Stimulated activated CD4-positive, alpha-beta T cell treated with anti-CD3 and anti-CD28 coated beads, Interleukin-1b, Interleukin-23, amount 100 ng/mL, for 4 hours (primary cell): ENCODE measurements around the gene WDCP.
"Not testable (repeated sequence)": the region's sequence is repeated elsewhere in the genome, so short reads cannot be mapped to it uniquely, and the experiment has no call there.

Source experiments
- DNase-seq, 2 donors: peaks; one replicate each; pipeline ENCODE4 v3.0.0-alpha.2; 2020; ENCODE audit warnings: low read depth in 2 of 2

The WDCP gene

GRCh38 chr2:24022324-24022974 lies 24.7 kb downstream of the WDCP start:
- no peak for DNase-seq

GRCh38 chr2:24021122-24021998 lies 25.8 kb downstream of the WDCP start:
- DNase-seq, result no peak

- DNase-seq, result no peak
Measured at GRCh38 chr2:24020244-24020643, 26.9 kb downstream of the WDCP start.

GRCh38 chr2:24019729-24020128 lies 27.5 kb downstream of the WDCP start:
- no peak for DNase-seq

- DNase-seq, result no peak
Measured at GRCh38 chr2:24018241-24018640, 28.9 kb downstream of the WDCP start.

GRCh38 chr2:24017711-24018110 lies 29.5 kb downstream of the WDCP start:
- DNase-seq, result no peak

GRCh38 chr2:24016853-24017703 lies 30.1 kb downstream of the WDCP start:
- DNase-seq, result no peak

- DNase-seq, result no peak
Measured at GRCh38 chr2:24016376-24016761, 30.8 kb downstream of the WDCP start.

- no peak for DNase-seq
Measured at GRCh38 chr2:24015562-24016375, 31.4 kb downstream of the WDCP start.

GRCh38 chr2:24014902-24015301 lies 32.3 kb downstream of the WDCP start:
- not testable (repeated sequence) for DNase-seq

- DNase-seq, result no peak
Measured at GRCh38 chr2:24012521-24013188, 34.5 kb downstream of the WDCP start.

GRCh38 chr2:24011250-24012104 lies 35.7 kb downstream of the WDCP start:
- no peak for DNase-seq

- DNase-seq, result no peak
Measured at GRCh38 chr2:24010477-24011249, 36.5 kb downstream of the WDCP start.

GRCh38 chr2:24009680-24010476 lies 37.3 kb downstream of the WDCP start, which contains the start of gene MFSD2B:
TSS of gene MFSD2B (plus strand) at chr2:24010085. CDS start at chr2:24010097, 12 bp downstream.
- no peak for DNase-seq

- DNase-seq, result no peak
Measured at GRCh38 chr2:24009367-24009679, 37.9 kb downstream of the WDCP start.

GRCh38 chr2:24008672-24009366 lies 38.4 kb downstream of the WDCP start:
- no peak for DNase-seq

GRCh38 chr2:24007693-24008092 lies 39.5 kb downstream of the WDCP start:
- no peak for DNase-seq

- DNase-seq, result no peak
Measured at GRCh38 chr2:23994567-23994966, 52.6 kb downstream of the WDCP start.
